Adipocyte (in vitro differentiated cells): ENCODE measurements around the gene PPP1CA.

Experiments
- DNase-seq: peaks from one replicate; pipeline ENCODE4 v3.0.0-alpha.2; 2015; ENCODE audit warnings: low read depth
- H3K27me3 ChIP-seq: replicated peaks from 2 replicates; pipeline ENCODE4 v1.7.0; 2013; ENCODE audit warnings: mild to moderate bottlenecking, low read length, moderate library complexity; ENCODE audit not compliant: control insufficient read depth, insufficient read depth
- H3K36me3 ChIP-seq: 2 replicates; pipeline ENCODE4 v1.7.0; 2013; ENCODE audit warnings: low read length, mild to moderate bottlenecking, moderate library complexity; ENCODE audit not compliant: control insufficient read depth, insufficient read depth, severe bottlenecking
- H3K4me1 ChIP-seq: 2 replicates; pipeline ENCODE4 v1.7.0; 2013; ENCODE audit warnings: mild to moderate bottlenecking, low read length, moderate library complexity; ENCODE audit not compliant: control insufficient read depth, insufficient read depth
- H3K4me3 ChIP-seq: 2 replicates; pipeline ENCODE4 v1.7.0; 2013; ENCODE audit warnings: mild to moderate bottlenecking, low read length, moderate library complexity
- H3K9ac ChIP-seq: 2 replicates; pipeline ENCODE4 v1.7.0; 2013; ENCODE audit warnings: mild to moderate bottlenecking, low read length, moderate library complexity
- H3K9me3 ChIP-seq: 2 replicates; pipeline ENCODE4 v1.7.0; 2013; ENCODE audit warnings: mild to moderate bottlenecking, low read length, moderate library complexity; ENCODE audit not compliant: control insufficient read depth

The PPP1CA gene

GRCh38 chr11:67421430-67422031, 19.9 kb upstream of the PPP1CA start:
- H3K4me3 ChIP-seq = peak overlapping the region; percentile 41

GRCh38 chr11:67420646-67421429, 19.2 kb upstream of the PPP1CA start:
- Histone ChIP-seq H3K4me1 (peaks cover 4% of the 10 kb centered on the region), H3K9ac (peak overlapping the region; percentile 83), H3K27me3 (no peaks in the 10 kb centered on the region), H3K9me3 (no peaks in the 10 kb centered on the region), H3K36me3 (no peaks in the 10 kb centered on the region), H3K4me3 (peak overlapping the region; percentile 80)
- DNase-seq = peak; percentile 96

More at GRCh38 chr11:67421430-67422031, 19.9 kb upstream of the PPP1CA start:
- no peak for DNase-seq
- no peaks in the 10 kb centered on the region for H3K27me3 ChIP-seq
- H3K9ac ChIP-seq = no peak overlapping the region
- H3K4me1 ChIP-seq = peaks cover 4% of the 10 kb centered on the region
- H3K36me3 ChIP-seq = no peaks in the 10 kb centered on the region
- no peaks in the 10 kb centered on the region for H3K9me3 ChIP-seq

- no peak for DNase-seq
- Histone ChIP-seq H3K36me3 (no peaks in the 10 kb centered on the region), H3K4me3 (peak overlapping the region; percentile 80), H3K9me3 (no peaks in the 10 kb centered on the region), H3K9ac (peak overlapping the region; percentile 83), H3K4me1 (peaks cover 4% of the 10 kb centered on the region), H3K27me3 (peaks cover under 1% of the 10 kb centered on the region)
These were observed 18.5 kb upstream of the PPP1CA start for GRCh38 chr11:67420147-67420645.

- H3K9me3 ChIP-seq = no peaks in the 10 kb centered on the region
- no peak overlapping the region for H3K9ac ChIP-seq
- no peaks in the 10 kb centered on the region for H3K36me3 ChIP-seq
- no peak for DNase-seq
- H3K4me3 ChIP-seq = no peak overlapping the region
- peaks cover 4% of the 10 kb centered on the region for H3K4me1 ChIP-seq
- H3K27me3 ChIP-seq = peaks cover 7% of the 10 kb centered on the region
These were observed 17.8 kb upstream of the PPP1CA start for GRCh38 chr11:67419325-67420049.

GRCh38 chr11:67418476-67419281, 17.0 kb upstream of the PPP1CA start:
- H3K4me3 ChIP-seq = no peak overlapping the region
- no peak overlapping the region for H3K9ac ChIP-seq
- DNase-seq = no peak
- H3K36me3 ChIP-seq = no peaks in the 10 kb centered on the region
- H3K9me3 ChIP-seq = no peaks in the 10 kb centered on the region
- H3K27me3 ChIP-seq = peaks cover 7% of the 10 kb centered on the region
- peaks cover 4% of the 10 kb centered on the region for H3K4me1 ChIP-seq

- no peaks in the 10 kb centered on the region for H3K9me3 ChIP-seq
- DNase-seq = no peak
- peaks cover 4% of the 10 kb centered on the region for H3K4me1 ChIP-seq
- peaks cover 19% of the 10 kb centered on the region for H3K27me3 ChIP-seq
- H3K4me3 ChIP-seq = no peak overlapping the region
- H3K9ac ChIP-seq = no peak overlapping the region
- H3K36me3 ChIP-seq = no peaks in the 10 kb centered on the region
These were observed 15.8 kb upstream of the PPP1CA start for GRCh38 chr11:67417425-67417824.

GRCh38 chr11:67416416-67417335, 15.0 kb upstream of the PPP1CA start:
- no peak overlapping the region for H3K4me3 ChIP-seq
- H3K36me3 ChIP-seq = no peaks in the 10 kb centered on the region
- H3K9ac ChIP-seq = no peak overlapping the region
- H3K27me3 ChIP-seq = peaks cover 26% of the 10 kb centered on the region
- no peaks in the 10 kb centered on the region for H3K9me3 ChIP-seq
- DNase-seq = no peak
- peaks cover 4% of the 10 kb centered on the region for H3K4me1 ChIP-seq

- peak; percentile 33 for DNase-seq
- H3K36me3 ChIP-seq = no peaks in the 10 kb centered on the region
- H3K4me3 ChIP-seq = no peak within 1 kb of the TSS
- no peak within 1 kb of the TSS for H3K9ac ChIP-seq
- H3K4me1 ChIP-seq = peaks cover 4% of the 10 kb centered on the region
- no peaks in the 10 kb centered on the region for H3K9me3 ChIP-seq
- peaks cover 36% of the 10 kb centered on the region for H3K27me3 ChIP-seq
These were observed 14.0 kb upstream of the PPP1CA start, which contains the start of gene CARNS1 for GRCh38 chr11:67415501-67416304. Gene CARNS1 (plus strand): TSS chr11:67415678. CDS start chr11:67416200, 522 bp downstream.

- Histone ChIP-seq H3K27me3 (peaks cover 58% of the 10 kb centered on the region), H3K9ac (no peak overlapping the region), H3K9me3 (no peaks in the 10 kb centered on the region), H3K4me3 (no peak overlapping the region), H3K4me1 (no peaks in the 10 kb centered on the region), H3K36me3 (no peaks in the 10 kb centered on the region)
- no peak for DNase-seq
These were observed 11.7 kb upstream of the PPP1CA start for GRCh38 chr11:67413266-67413849.
